ENCODE data around the gene PRUNE1. TPM values are rescaled to one million over a fixed set of nuclear protein-coding genes. Genes with fewer than 3 reads are reported as not detected.

Gene PRUNE1
- total RNA-seq, 1 experiment from 2014 or later: 24.5 TPM

- TF ChIP-seq ZNF281 (CRISPR knock-in tag; IDR thresholded peaks at IDR 0.05) (no peak), OVOL2 (CRISPR knock-in tag; IDR thresholded peaks at IDR 0.05; ENCODE audit: borderline replicate concordance) (no peak)
Measured at GRCh38 chr1:150997126-150997872, 10.9 kb upstream of the PRUNE1 start (continued).

- no peak for ATAC-seq
- Mint-ChIP-seq H3K4me3 (no peak overlapping the region), H3K9me3 (no peaks in the 10 kb centered on the region), H3K36me3 (no peaks in the 10 kb centered on the region), H3K27me3 (ENCODE audit: low read depth) (no peaks in the 10 kb centered on the region), H3K27ac (no peak overlapping the region), H3K4me1 (peaks cover 6% of the 10 kb centered on the region; the same call in 1 of the 2 replicates)
- DNase-seq (ENCODE audit: low spot score): no peak
- ChIA-PET CTCF (interaction anchor here (1.1 to 1.2 kb wide), 2 partner anchors 9 to 21 kb away, joined by 3 to 4 read pairs; partner anchors contain the start of gene MINDY1), POLR2A (interaction anchor here (1.1 kb wide), 1 partner anchor 9 kb away, joined by 3 read pairs; the partner anchor contains the start of gene MINDY1)
- no peak for TF ChIP-seq GABPB1 (CRISPR knock-in tag; IDR thresholded peaks at IDR 0.05)
- TF ChIP-seq CTCF (IDR thresholded peaks at IDR 0.05): no peak
- TF ChIP-seq ATF1 (CRISPR knock-in tag; IDR thresholded peaks at IDR 0.05): no peak
- no peak for TF ChIP-seq ZNF396 (CRISPR knock-in tag; IDR thresholded peaks at IDR 0.05; ENCODE audit: borderline replicate concordance)
- TF ChIP-seq E2F4 (CRISPR knock-in tag; IDR thresholded peaks at IDR 0.05; ENCODE audit: borderline replicate concordance, low read depth): no peak
- TF ChIP-seq E2F5 (CRISPR knock-in tag; IDR thresholded peaks at IDR 0.05): no peak
- TF ChIP-seq ZNF423 (CRISPR knock-in tag; IDR thresholded peaks at IDR 0.05): no peak
- no peak for TF ChIP-seq JUN (CRISPR knock-in tag; IDR thresholded peaks at IDR 0.05)
- TF ChIP-seq SOX15 (CRISPR knock-in tag; IDR thresholded peaks at IDR 0.05): no peak
- no peak for TF ChIP-seq PRRX2 (CRISPR knock-in tag; IDR thresholded peaks at IDR 0.05)
- TF ChIP-seq ZBTB43 (CRISPR knock-in tag; IDR thresholded peaks at IDR 0.05): no peak
- TF ChIP-seq ZNF219 (CRISPR knock-in tag; IDR thresholded peaks at IDR 0.05; ENCODE audit: borderline replicate concordance): no peak
- TF ChIP-seq NFE2L1 (CRISPR knock-in tag; IDR thresholded peaks at IDR 0.05): no peak
- TF ChIP-seq E2F1 (CRISPR knock-in tag; IDR thresholded peaks at IDR 0.05): no peak
- no peak for TF ChIP-seq MYBL2 (CRISPR knock-in tag; IDR thresholded peaks at IDR 0.05)
- TF ChIP-seq JAZF1 (CRISPR knock-in tag; IDR thresholded peaks at IDR 0.05): no peak
- TF ChIP-seq ETV6 (CRISPR knock-in tag; IDR thresholded peaks at IDR 0.05): no peak
Measured at GRCh38 chr1:150997949-150998348, 10.3 kb upstream of the PRUNE1 start.
